ENCODE measurements around the gene SGCD.

DNA sequence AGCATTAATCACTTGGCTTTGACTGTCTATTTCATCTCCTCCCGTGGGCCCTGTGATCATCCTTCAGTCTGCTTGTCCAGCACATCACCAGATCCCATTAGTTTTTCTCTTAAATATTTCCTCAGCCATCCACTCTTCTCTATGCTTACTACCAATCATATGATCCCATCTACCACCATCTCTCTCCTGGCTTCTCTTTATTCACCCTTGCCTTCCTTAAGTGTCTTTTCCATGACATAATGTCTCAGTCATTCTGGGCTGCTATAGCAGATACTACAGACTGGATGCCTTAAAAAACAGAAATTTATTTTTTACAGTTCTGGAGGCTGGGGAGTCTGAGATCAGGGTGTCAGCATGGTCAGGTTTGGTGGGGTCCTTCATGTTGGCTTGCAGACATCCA, 314.7 kb downstream of the SGCD start:
- TF ChIP-seq EP300 (IDR thresholded peaks at IDR 0.05), result no peak
- TF ChIP-seq, protein P1, sequence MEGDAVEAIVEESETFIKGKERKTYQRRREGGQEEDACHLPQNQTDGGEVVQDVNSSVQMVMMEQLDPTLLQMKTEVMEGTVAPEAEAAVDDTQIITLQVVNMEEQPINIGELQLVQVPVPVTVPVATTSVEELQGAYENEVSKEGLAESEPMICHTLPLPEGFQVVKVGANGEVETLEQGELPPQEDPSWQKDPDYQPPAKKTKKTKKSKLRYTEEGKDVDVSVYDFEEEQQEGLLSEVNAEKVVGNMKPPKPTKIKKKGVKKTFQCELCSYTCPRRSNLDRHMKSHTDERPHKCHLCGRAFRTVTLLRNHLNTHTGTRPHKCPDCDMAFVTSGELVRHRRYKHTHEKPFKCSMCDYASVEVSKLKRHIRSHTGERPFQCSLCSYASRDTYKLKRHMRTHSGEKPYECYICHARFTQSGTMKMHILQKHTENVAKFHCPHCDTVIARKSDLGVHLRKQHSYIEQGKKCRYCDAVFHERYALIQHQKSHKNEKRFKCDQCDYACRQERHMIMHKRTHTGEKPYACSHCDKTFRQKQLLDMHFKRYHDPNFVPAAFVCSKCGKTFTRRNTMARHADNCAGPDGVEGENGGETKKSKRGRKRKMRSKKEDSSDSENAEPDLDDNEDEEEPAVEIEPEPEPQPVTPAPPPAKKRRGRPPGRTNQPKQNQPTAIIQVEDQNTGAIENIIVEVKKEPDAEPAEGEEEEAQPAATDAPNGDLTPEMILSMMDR (IDR thresholded peaks at IDR 0.05), result no peak
